A549 (cell line): ENCODE data around the gene SAYSD1. TPM values are rescaled to one million over a fixed set of nuclear protein-coding genes. Genes with fewer than 3 reads are reported as not detected.

Source experiments
- ATAC-seq, 2 experiments: fragments of 200-7000 bp in 1 of 2; fragments of >200 bp in 1 of 2; cut with Nextera tagmentation in 1 of 2; cut with Tn5 transposase in 1 of 2; 3 replicates each; pipeline versions ENCODE4 v1.8.0 to v1.9.1; 2018 to 2020; ENCODE audit warnings: mild to moderate bottlenecking in 1 of 2, moderate library complexity in 1 of 2
- CTCF ChIA-PET: fragments of 300-600 bp; sonication (Branson Sonifier 250); formaldehyde crosslinking; extraction: SDS; loops from one replicate; lab custom pipeline; 2021; ENCODE audit warnings: antibody characterized with exemption, inconsistent platforms; lab: Yijun Ruan, JAX
- POLR2A ChIA-PET: fragments of 350-600 bp; formaldehyde crosslinking; extraction: SDS; loops from one replicate; lab custom pipeline; 2021; ENCODE audit warnings: antibody characterized with exemption, inconsistent platforms; lab: Yijun Ruan, JAX
- DNase-seq, 2 experiments: peaks; one replicate each; pipeline versions ENCODE4 v3.0.0 to v3.0.0-alpha.2; 2011 to 2016; ENCODE audit warnings: low read depth in 1 of 2, low spot score in 1 of 2
- FAIRE-seq: peaks from 2 replicates; lab custom pipeline; 2011; peaks lifted over from hg19 to GRCh38; lab: Jason Lieb, UNC
- H3K27ac ChIP-seq, 2 experiments: fragments of >200 bp; sonication (Bioruptor Twin); formaldehyde crosslinking; 3 replicates each; pipeline ENCODE4 v1.5.1; 2016 to 2017
- H3K4me1 ChIP-seq: fragments of >200 bp; sonication (Bioruptor Twin); formaldehyde crosslinking; 3 replicates; pipeline ENCODE4 v1.6.1; 2016
- H3K4me2 ChIP-seq: fragments of >200 bp; sonication (Bioruptor Twin); formaldehyde crosslinking; 3 replicates; pipeline ENCODE4 v1.6.1; 2016
- H3K4me3 ChIP-seq: fragments of >200 bp; sonication (Bioruptor Twin); formaldehyde crosslinking; 3 replicates; pipeline ENCODE4 v1.5.1; 2016
- H3K9me3 ChIP-seq: fragments of >200 bp; sonication (Bioruptor Twin); formaldehyde crosslinking; 3 replicates; pipeline ENCODE4 v1.6.1; 2016
- BHLHE40 ChIP-seq: IDR thresholded peaks from 2 replicates; pipeline ENCODE4 v1.6.1; 2012; ENCODE audit warnings: low read depth, low read length, inconsistent platforms
- CBX2 ChIP-seq: fragments of 200-600 bp; sonication (generic); IDR thresholded peaks from 2 replicates; pipeline ENCODE4 v1.6.1; 2016; ENCODE audit warnings: low read depth, mild to moderate bottlenecking, borderline replicate concordance
- CEBPB ChIP-seq, 2 experiments: fragments of >200 bp in 1 of 2; sonication (Bioruptor Twin) in 1 of 2; formaldehyde crosslinking in 1 of 2; IDR thresholded peaks; 2 replicates each; pipeline ENCODE4 v1.6.1; 2012 to 2016
- CHD2 ChIP-seq: fragments of 150-350 bp; IDR thresholded peaks from 2 replicates; pipeline ENCODE4 v1.6.1; 2014; ENCODE audit warnings: low read length; ENCODE audit not compliant: partially characterized antibody
- ESRRA ChIP-seq: fragments of 150-350 bp; IDR thresholded peaks from 2 replicates; pipeline ENCODE4 v1.6.1; 2014; ENCODE audit warnings: mild to moderate bottlenecking, low read length, borderline replicate concordance
- FOXS1 ChIP-seq: fragments of 250-450 bp; sonication (Bioruptor Pico); IDR thresholded peaks from 2 replicates; pipeline ENCODE4 v1.5.0; 2020; ENCODE audit warnings: mild to moderate bottlenecking, moderate library complexity
- HEYL ChIP-seq: fragments of 250-450 bp; sonication (Bioruptor Pico); IDR thresholded peaks from 2 replicates; pipeline ENCODE4 v1.8.0; 2021; ENCODE audit warnings: mild to moderate bottlenecking, moderate library complexity
- HOXA7 ChIP-seq: fragments of 250-450 bp; sonication (Bioruptor Pico); IDR thresholded peaks from 2 replicates; pipeline ENCODE4 v1.5.0; 2020; ENCODE audit warnings: mild to moderate bottlenecking, moderate library complexity
- HOXB13 ChIP-seq: fragments of 250-450 bp; sonication (Bioruptor Pico); IDR thresholded peaks from 2 replicates; pipeline ENCODE4 v1.5.0; 2020; ENCODE audit warnings: low read depth, mild to moderate bottlenecking, moderate library complexity
- JUN ChIP-seq, 2 experiments: fragments of >200 bp; sonication (Bioruptor Twin); formaldehyde crosslinking; IDR thresholded peaks; 2 replicates in 1 of 2; 3 replicates in 1 of 2; pipeline ENCODE4 v1.6.1; 2016 to 2017
- KDM1A ChIP-seq: fragments of 200-600 bp; sonication (generic); IDR thresholded peaks from 2 replicates; pipeline ENCODE4 v1.6.1; 2016; ENCODE audit warnings: low read depth, mild to moderate bottlenecking
- MYC ChIP-seq: IDR thresholded peaks from 2 replicates; pipeline ENCODE4 v1.6.1; 2012; ENCODE audit warnings: mild to moderate bottlenecking, inconsistent platforms, low read length, improper control_type of control experiment, borderline replicate concordance
- NPAS2 ChIP-seq: fragments of 250-450 bp; sonication (Bioruptor Pico); IDR thresholded peaks from 2 replicates; pipeline ENCODE4 v1.8.0; 2022; ENCODE audit warnings: mild to moderate bottlenecking, moderate library complexity, borderline replicate concordance
- PHF8 ChIP-seq: fragments of 200-600 bp; sonication (generic); IDR thresholded peaks from 2 replicates; pipeline ENCODE4 v1.6.1; 2016; ENCODE audit warnings: low read depth, mild to moderate bottlenecking, antibody characterized with exemption, moderate library complexity, borderline replicate concordance
- POLR2A ChIP-seq: IDR thresholded peaks from 2 replicates; pipeline ENCODE4 v1.6.1; 2012; ENCODE audit warnings: mild to moderate bottlenecking, low read length
- POLR2AphosphoS2 ChIP-seq: conservative IDR thresholded peaks from 2 replicates; pipeline ENCODE4 v1.6.1; 2012; ENCODE audit warnings: low read length, improper control_type of control experiment, inconsistent platforms
- RCOR1 ChIP-seq: fragments of 150-350 bp; IDR thresholded peaks from 2 replicates; pipeline ENCODE4 v1.6.1; 2014; ENCODE audit warnings: antibody characterized with exemption, low read length, low read depth
- RFX5 ChIP-seq: fragments of 450-650 bp; IDR thresholded peaks from 2 replicates; pipeline ENCODE4 v1.7.1; 2014; ENCODE audit warnings: antibody characterized with exemption, mild to moderate bottlenecking, moderate library complexity
- RNF2 ChIP-seq: fragments of 200-600 bp; sonication (generic); IDR thresholded peaks from 2 replicates; pipeline ENCODE4 v1.6.1; 2016; ENCODE audit warnings: low read depth, mild to moderate bottlenecking, antibody characterized with exemption, moderate library complexity, borderline replicate concordance
- SMC3 ChIP-seq: fragments of >200 bp; sonication (Bioruptor Twin); formaldehyde crosslinking; IDR thresholded peaks from 3 replicates; pipeline ENCODE4 v1.6.1; 2018; ENCODE audit warnings: inconsistent platforms
- TFCP2L1 ChIP-seq: fragments of 250-450 bp; sonication (Bioruptor Pico); IDR thresholded peaks from 2 replicates; pipeline ENCODE4 v1.5.0; 2021; ENCODE audit warnings: mild to moderate bottlenecking
- TP53 ChIP-seq: fragments of 250-450 bp; sonication (Bioruptor Pico); IDR thresholded peaks from 2 replicates; pipeline ENCODE4 v1.5.0; 2021; ENCODE audit warnings: mild to moderate bottlenecking, moderate library complexity
- ZC3H11A ChIP-seq: fragments of 450-650 bp; IDR thresholded peaks from 2 replicates; pipeline ENCODE4 v1.6.1; 2014; ENCODE audit warnings: antibody characterized with exemption, mild to moderate bottlenecking
- ZSCAN20 ChIP-seq: fragments of 250-450 bp; sonication (Bioruptor Pico); IDR thresholded peaks from 2 replicates; pipeline ENCODE4 v1.8.0; 2022; ENCODE audit warnings: mild to moderate bottlenecking, moderate library complexity
- WGBS: methylation state at CpG from one replicate; pipeline ENCODE4 v1.1.6; 2017; ENCODE audit errors: missing lambda C conversion rate; 5-methylcytosine and 5-hydroxymethylcytosine counted together
- polyA minus RNA-seq: library from RNA; depleted of rRNA, polyadenylated mRNA; stranded (reverse); fragments of >200 nt; gene quantifications from 2 replicates; pipeline ENCODE4 v1.2.3, GENCODE V29; 2011; rRNA and poly(A)+ RNA removed
- polyA plus RNA-seq, 4 experiments: library from polyadenylated mRNA; depleted of rRNA in 3 of 4; stranded (reverse); fragments of >200 nt; fragmentation: RNase III in 1 of 4; extraction: RNeasy Plus Mini Kit Qiagen cat#74134 plus additional on column Dnase treatment in 1 of 4; gene quantifications; 2 replicates in 3 of 4; 3 replicates in 1 of 4; pipeline ENCODE4 v1.2.3, GENCODE V29; 2011 to 2017
- TF ChIP-seq, protein P1 (sequence below): IDR thresholded peaks from 2 replicates; pipeline ENCODE4 v1.6.1; 2012
- TF ChIP-seq, protein P2 (sequence below): fragments of >200 bp; sonication (Bioruptor Twin); formaldehyde crosslinking; IDR thresholded peaks from 3 replicates; pipeline ENCODE4 v1.6.1; 2016
- TF ChIP-seq, protein P3 (sequence below): IDR thresholded peaks from 2 replicates; pipeline ENCODE4 v1.6.1; 2012; ENCODE audit warnings: low read depth, borderline replicate concordance
- TF ChIP-seq, protein P4 (sequence below): fragments of 200-600 bp; sonication (generic); IDR thresholded peaks from 2 replicates; pipeline ENCODE4 v1.6.1; 2016; ENCODE audit warnings: antibody characterized with exemption, mild to moderate bottlenecking, moderate library complexity

The SAYSD1 gene, protein sequence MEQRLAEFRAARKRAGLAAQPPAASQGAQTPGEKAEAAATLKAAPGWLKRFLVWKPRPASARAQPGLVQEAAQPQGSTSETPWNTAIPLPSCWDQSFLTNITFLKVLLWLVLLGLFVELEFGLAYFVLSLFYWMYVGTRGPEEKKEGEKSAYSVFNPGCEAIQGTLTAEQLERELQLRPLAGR
- polyA plus RNA-seq (2011; rRNA removed) (12.5 and 15.6 TPM in 2 replicates), polyA plus RNA-seq (2017; fragmentation: RNase III; extraction: RNeasy Plus Mini Kit Qiagen cat#74134 plus additional on column Dnase treatment) (7.3 to 8.1 TPM (median 8.0 TPM) in 3 replicates), polyA minus RNA-seq (9.0 and 10.4 TPM in 2 replicates)
- polyA plus RNA-seq (2012; cell fraction: cytosol; rRNA removed): 6.5 and 6.6 TPM in 2 replicates
- polyA plus RNA-seq (2012; cell fraction: nucleus; rRNA removed): 2.8 and 5.4 TPM in 2 replicates

DNA sequence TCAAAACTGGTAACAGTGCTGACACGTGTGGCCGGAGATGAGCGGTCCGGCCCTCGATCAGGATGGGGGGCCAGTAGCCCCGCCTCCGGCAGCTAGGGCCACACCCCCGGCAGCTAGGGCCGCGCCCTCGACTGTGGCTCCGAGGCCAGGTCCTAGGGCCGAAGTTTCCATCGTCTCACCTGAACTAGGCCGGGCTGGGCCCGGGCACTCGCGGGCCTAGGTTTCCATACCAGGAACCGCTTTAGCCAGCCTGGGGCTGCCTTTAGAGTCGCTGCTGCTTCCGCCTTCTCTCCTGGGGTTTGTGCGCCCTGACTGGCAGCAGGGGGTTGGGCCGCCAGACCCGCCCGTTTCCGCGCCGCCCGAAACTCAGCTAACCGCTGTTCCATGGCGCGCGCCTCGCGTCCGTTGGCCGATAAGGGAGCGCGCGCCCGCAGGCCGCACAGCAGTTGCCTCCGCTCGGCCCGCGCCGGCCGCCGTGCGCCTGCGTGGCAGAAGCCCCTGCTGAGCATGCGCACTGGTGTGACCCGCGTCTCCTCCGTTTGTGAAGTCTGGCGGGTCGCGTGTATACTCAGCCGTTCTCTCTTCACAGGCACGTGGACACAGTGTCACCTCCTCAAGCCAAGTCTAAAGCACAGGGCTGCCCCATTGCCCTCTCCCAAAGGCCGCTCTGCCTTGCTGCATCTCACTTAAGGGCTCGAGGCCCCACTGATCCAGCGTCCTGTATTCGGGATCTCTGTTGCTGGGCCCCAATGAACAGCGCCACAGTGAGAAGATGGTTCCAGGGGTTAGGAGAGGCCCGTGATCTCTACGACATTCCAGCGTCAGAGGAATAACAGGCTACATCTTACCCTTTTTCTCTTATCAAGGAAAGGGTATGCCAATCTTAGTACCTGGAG lies at the start of gene SAYSD1:
TSS of gene SAYSD1 (minus strand) at position 483 of the 896 bp plus-strand sequence. CDS start at position 386, 97 bp downstream.
- ATAC-seq: peak; percentile 97 to 98
- H3K4me2 ChIP-seq: peak within 1 kb of the TSS; percentile 94
- CTCF ChIA-PET: interaction anchor here (0.7 to 1.0 kb wide), 2 partner anchors 13 to 195 kb away, joined by 3 read pairs; no protein-coding TSS in a partner anchor
- POLR2A ChIA-PET: interaction anchor here (0.6 to 1.5 kb wide), 7 partner anchors 8 to 1343 kb away, joined by 3 to 6 read pairs (median 5); no protein-coding TSS in a partner anchor
- H3K4me3 ChIP-seq: peak within 1 kb of the TSS; percentile 63
- under 1% methylated on average over 15 of the region's 68 CpGs for WGBS
- H3K9me3 ChIP-seq: no peaks in the 10 kb centered on the region
- FAIRE-seq: no peak
- H3K27ac ChIP-seq: peak within 1 kb of the TSS; percentile 96 to 98
- DNase-seq: peak; percentile 76 to 91
- TF ChIP-seq MYC (peak; percentile 28; the same call in 1 of the 2 replicates), RNF2 (no peak; the same call in 1 of the 2 replicates), JUN (IDR thresholded peaks at IDR 0.05) (peak in 1 of 2 experiments; percentile 66; a peak in 3 of 5 replicates), SMC3 (no peak), PHF8 (peak; percentile 93), ZC3H11A (no peak), POLR2A (peak; percentile 29; the same call in 1 of the 2 replicates), KDM1A (no peak), HOXB13 (CRISPR knock-in tag) (peak; percentile 30; the same call in 1 of the 2 replicates), BHLHE40 (no peak), TP53 (CRISPR knock-in tag) (peak; percentile 77; the same call in 1 of the 2 replicates)
- TF ChIP-seq, protein P1, sequence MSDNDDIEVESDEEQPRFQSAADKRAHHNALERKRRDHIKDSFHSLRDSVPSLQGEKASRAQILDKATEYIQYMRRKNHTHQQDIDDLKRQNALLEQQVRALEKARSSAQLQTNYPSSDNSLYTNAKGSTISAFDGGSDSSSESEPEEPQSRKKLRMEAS: peak; percentile 90
- TF ChIP-seq, protein P2, sequence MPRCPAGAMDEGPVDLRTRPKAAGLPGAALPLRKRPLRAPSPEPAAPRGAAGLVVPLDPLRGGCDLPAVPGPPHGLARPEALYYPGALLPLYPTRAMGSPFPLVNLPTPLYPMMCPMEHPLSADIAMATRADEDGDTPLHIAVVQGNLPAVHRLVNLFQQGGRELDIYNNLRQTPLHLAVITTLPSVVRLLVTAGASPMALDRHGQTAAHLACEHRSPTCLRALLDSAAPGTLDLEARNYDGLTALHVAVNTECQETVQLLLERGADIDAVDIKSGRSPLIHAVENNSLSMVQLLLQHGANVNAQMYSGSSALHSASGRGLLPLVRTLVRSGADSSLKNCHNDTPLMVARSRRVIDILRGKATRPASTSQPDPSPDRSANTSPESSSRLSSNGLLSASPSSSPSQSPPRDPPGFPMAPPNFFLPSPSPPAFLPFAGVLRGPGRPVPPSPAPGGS: peak; percentile 36; the same call in 1 of the 3 replicates
- TF ChIP-seq, protein P3, sequence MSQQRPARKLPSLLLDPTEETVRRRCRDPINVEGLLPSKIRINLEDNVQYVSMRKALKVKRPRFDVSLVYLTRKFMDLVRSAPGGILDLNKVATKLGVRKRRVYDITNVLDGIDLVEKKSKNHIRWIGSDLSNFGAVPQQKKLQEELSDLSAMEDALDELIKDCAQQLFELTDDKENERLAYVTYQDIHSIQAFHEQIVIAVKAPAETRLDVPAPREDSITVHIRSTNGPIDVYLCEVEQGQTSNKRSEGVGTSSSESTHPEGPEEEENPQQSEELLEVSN: peak; percentile 96
- peaks cover 10% of the 10 kb centered on the region for H3K4me1 ChIP-seq

DNA sequence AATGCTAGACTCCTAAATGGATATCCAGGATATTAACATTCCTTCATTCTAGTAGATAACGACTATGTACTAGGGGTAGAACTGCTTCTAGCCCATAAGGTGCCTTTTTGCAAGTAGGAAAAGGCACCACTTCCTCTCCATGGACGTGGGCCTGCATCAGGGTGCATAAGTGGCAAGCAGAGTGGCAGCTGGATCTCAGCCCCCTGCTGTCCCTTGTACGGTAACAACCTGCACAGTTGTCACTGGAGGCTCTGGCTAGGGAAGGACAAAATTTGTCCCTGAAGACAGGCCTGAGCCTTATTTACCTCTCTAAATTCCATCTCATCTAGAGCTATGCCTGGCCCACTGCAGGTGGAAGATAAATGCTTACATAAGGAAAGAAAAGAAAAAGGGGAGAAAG lies 42.5 kb upstream of the SAYSD1 start:
- ATAC-seq (no peak), DNase-seq (no peak), FAIRE-seq (no peak)
- H3K27ac ChIP-seq: no peak overlapping the region
- no peak overlapping the region for H3K4me3 ChIP-seq
- H3K4me2 ChIP-seq: no peak overlapping the region
- no peaks in the 10 kb centered on the region for H3K4me1 ChIP-seq
- 0% methylated on average over 1 of the region's 3 CpGs for WGBS
- CTCF ChIA-PET: interaction anchor here (1.9 to 3.0 kb wide), 3 partner anchors 9 to 153 kb away, joined by 6 to 17 read pairs (median 9); no protein-coding TSS in a partner anchor
- POLR2A ChIA-PET: no interaction called here
- no peaks in the 10 kb centered on the region for H3K9me3 ChIP-seq
- TF ChIP-seq POLR2AphosphoS2 (no peak), CBX2 (no peak), ESRRA (no peak), RNF2 (no peak), ZSCAN20 (CRISPR knock-in tag) (no peak), HOXA7 (CRISPR knock-in tag) (no peak), HEYL (CRISPR knock-in tag) (no peak), NPAS2 (CRISPR knock-in tag) (no peak), SMC3 (no peak), CHD2 (no peak), RCOR1 (no peak), CEBPB (IDR thresholded peaks at IDR 0.05) (no peak), FOXS1 (CRISPR knock-in tag) (no peak), RFX5 (no peak), TFCP2L1 (no peak)
- TF ChIP-seq, protein P3: no peak
- TF ChIP-seq, protein P4, sequence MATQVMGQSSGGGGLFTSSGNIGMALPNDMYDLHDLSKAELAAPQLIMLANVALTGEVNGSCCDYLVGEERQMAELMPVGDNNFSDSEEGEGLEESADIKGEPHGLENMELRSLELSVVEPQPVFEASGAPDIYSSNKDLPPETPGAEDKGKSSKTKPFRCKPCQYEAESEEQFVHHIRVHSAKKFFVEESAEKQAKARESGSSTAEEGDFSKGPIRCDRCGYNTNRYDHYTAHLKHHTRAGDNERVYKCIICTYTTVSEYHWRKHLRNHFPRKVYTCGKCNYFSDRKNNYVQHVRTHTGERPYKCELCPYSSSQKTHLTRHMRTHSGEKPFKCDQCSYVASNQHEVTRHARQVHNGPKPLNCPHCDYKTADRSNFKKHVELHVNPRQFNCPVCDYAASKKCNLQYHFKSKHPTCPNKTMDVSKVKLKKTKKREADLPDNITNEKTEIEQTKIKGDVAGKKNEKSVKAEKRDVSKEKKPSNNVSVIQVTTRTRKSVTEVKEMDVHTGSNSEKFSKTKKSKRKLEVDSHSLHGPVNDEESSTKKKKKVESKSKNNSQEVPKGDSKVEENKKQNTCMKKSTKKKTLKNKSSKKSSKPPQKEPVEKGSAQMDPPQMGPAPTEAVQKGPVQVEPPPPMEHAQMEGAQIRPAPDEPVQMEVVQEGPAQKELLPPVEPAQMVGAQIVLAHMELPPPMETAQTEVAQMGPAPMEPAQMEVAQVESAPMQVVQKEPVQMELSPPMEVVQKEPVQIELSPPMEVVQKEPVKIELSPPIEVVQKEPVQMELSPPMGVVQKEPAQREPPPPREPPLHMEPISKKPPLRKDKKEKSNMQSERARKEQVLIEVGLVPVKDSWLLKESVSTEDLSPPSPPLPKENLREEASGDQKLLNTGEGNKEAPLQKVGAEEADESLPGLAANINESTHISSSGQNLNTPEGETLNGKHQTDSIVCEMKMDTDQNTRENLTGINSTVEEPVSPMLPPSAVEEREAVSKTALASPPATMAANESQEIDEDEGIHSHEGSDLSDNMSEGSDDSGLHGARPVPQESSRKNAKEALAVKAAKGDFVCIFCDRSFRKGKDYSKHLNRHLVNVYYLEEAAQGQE: no peak
